GM23338 (cell line): ENCODE results near the gene KIF1C. TPM values are rescaled to one million over a fixed set of nuclear protein-coding genes. Genes with fewer than 3 reads are reported as not detected.

ENCODE experiments used
- ATAC-seq: fragments of 200-7000 bp; cut with Tn5 transposase; 3 replicates; pipeline ENCODE4 v1.9.1; 2020
- DNase-seq: peaks from one replicate; pipeline ENCODE4 v3.0.0-alpha.2; 2015; ENCODE audit warnings: low spot score
- H2AFZ ChIP-seq: fragments of 200-600 bp; sonication (generic); 2 replicates; pipeline ENCODE4 v1.8.0; 2016; ENCODE audit warnings: antibody characterized with exemption, mild to moderate bottlenecking, moderate library complexity
- H3F3A ChIP-seq: fragments of 200-600 bp; sonication (generic); replicated peaks from 2 replicates; pipeline ENCODE4 v1.8.0; 2017; ENCODE audit warnings: antibody characterized with exemption, mixed run types, low read depth
- H3K27ac ChIP-seq: fragments of 200-600 bp; sonication (generic); 2 replicates; pipeline ENCODE4 v1.6.1; 2016; ENCODE audit warnings: low read depth
- H3K27me3 ChIP-seq: fragments of 200-600 bp; sonication (generic); 2 replicates; pipeline ENCODE4 v1.8.0; 2016; ENCODE audit warnings: mild to moderate bottlenecking, mixed run types, moderate library complexity; ENCODE audit not compliant: insufficient read depth
- H3K36me3 ChIP-seq: fragments of 200-600 bp; sonication (generic); 2 replicates; pipeline ENCODE4 v1.8.0; 2016; ENCODE audit warnings: mild to moderate bottlenecking; ENCODE audit not compliant: insufficient read depth
- H3K4me1 ChIP-seq: fragments of 200-600 bp; sonication (generic); 2 replicates; pipeline ENCODE4 v1.8.0; 2016; ENCODE audit warnings: mild to moderate bottlenecking, moderate library complexity; ENCODE audit not compliant: insufficient read depth
- H3K4me2 ChIP-seq: fragments of 200-600 bp; sonication (generic); 2 replicates; pipeline ENCODE4 v1.7.1; 2017; ENCODE audit warnings: mixed run types
- H3K4me3 ChIP-seq: fragments of 200-600 bp; sonication (generic); 2 replicates; pipeline ENCODE4 v1.6.1; 2016; ENCODE audit warnings: mixed run types
- H3K79me2 ChIP-seq: fragments of 200-600 bp; sonication (generic); replicated peaks from 2 replicates; pipeline ENCODE4 v1.8.0; 2017; ENCODE audit warnings: mild to moderate bottlenecking; ENCODE audit not compliant: insufficient read depth
- H3K9me2 ChIP-seq: fragments of 200-600 bp; sonication (generic); 2 replicates; pipeline ENCODE4 v1.8.0; 2017; ENCODE audit not compliant: insufficient read depth
- H4K20me1 ChIP-seq: fragments of 200-600 bp; sonication (generic); replicated peaks from 2 replicates; pipeline ENCODE4 v1.8.0; 2017; ENCODE audit warnings: mild to moderate bottlenecking; ENCODE audit not compliant: insufficient read depth
- H3K27ac Mint-ChIP-seq: 2 replicates; pipeline ENCODE4 v1.8.0; 2020; ENCODE audit warnings: inconsistent platforms, mild to moderate bottlenecking, moderate library complexity, mixed read lengths
- H3K27me3 Mint-ChIP-seq: 3 replicates; pipeline ENCODE4 v1.8.0; 2022; ENCODE audit warnings: low read depth, mild to moderate bottlenecking, moderate library complexity, mixed read lengths, inconsistent platforms; ENCODE audit not compliant: insufficient read depth, poor library complexity
- H3K36me3 Mint-ChIP-seq: 3 replicates; pipeline ENCODE4 v1.8.0; 2021; ENCODE audit warnings: low read depth, mild to moderate bottlenecking, inconsistent platforms, moderate library complexity, mixed read lengths
- H3K4me1 Mint-ChIP-seq: 3 replicates; pipeline ENCODE4 v1.8.0; 2020; ENCODE audit warnings: mild to moderate bottlenecking, inconsistent platforms, mixed read lengths
- H3K4me3 Mint-ChIP-seq: 3 replicates; pipeline ENCODE4 v1.8.0; 2021; ENCODE audit warnings: moderate library complexity, mild to moderate bottlenecking, inconsistent platforms, mixed read lengths
- H3K9me3 Mint-ChIP-seq: 3 replicates; pipeline ENCODE4 v1.8.0; 2020; ENCODE audit warnings: moderate library complexity, mild to moderate bottlenecking, inconsistent platforms, mixed read lengths
- CREB1 ChIP-seq: fragments of 250-450 bp; sonication (Bioruptor Pico); IDR thresholded peaks from 2 replicates; pipeline ENCODE4 v1.5.0; 2020; ENCODE audit warnings: low read depth, mild to moderate bottlenecking, moderate library complexity
- CTCF ChIP-seq, 2 experiments: fragments of 200-600 bp in 1 of 2; sonication (generic) in 1 of 2; conservative IDR thresholded peaks; 2 replicates each; pipeline versions ENCODE4 v1.5.1 to v1.6.1; 2016 to 2017; ENCODE audit warnings: antibody characterized with exemption in 2 of 2, low read depth in 2 of 2, mild to moderate bottlenecking in 2 of 2, moderate library complexity in 1 of 2
- EZH2 ChIP-seq: fragments of 200-600 bp; sonication (generic); IDR thresholded peaks from one replicate; pipeline ENCODE4 v1.8.0; 2017; ENCODE audit warnings: antibody characterized with exemption, mild to moderate bottlenecking, low read depth; ENCODE audit not compliant: unreplicated experiment
- JUNB ChIP-seq: IDR thresholded peaks from one replicate; pipeline ENCODE4 v1.6.1; 2016; ENCODE audit warnings: antibody characterized with exemption; ENCODE audit not compliant: unreplicated experiment
- NANOG ChIP-seq: IDR thresholded peaks from 2 replicates; pipeline ENCODE4 v1.6.1; 2016; ENCODE audit warnings: antibody characterized with exemption, borderline replicate concordance
- POLR2AphosphoS5 ChIP-seq: IDR thresholded peaks from 2 replicates; pipeline ENCODE4 v1.6.1; 2016; ENCODE audit warnings: antibody characterized with exemption, low read depth
- ZNF114 ChIP-seq: fragments of 250-450 bp; sonication (Bioruptor Pico); IDR thresholded peaks from 2 replicates; pipeline ENCODE4 v1.5.0; 2020; ENCODE audit warnings: mild to moderate bottlenecking, moderate library complexity
- ZNF331 ChIP-seq: fragments of 250-450 bp; sonication (Bioruptor Pico); IDR thresholded peaks from 2 replicates; pipeline ENCODE4 v1.5.0; 2020; ENCODE audit warnings: low read depth, mild to moderate bottlenecking, moderate library complexity
- polyA plus RNA-seq: library from polyadenylated mRNA; unstranded; fragments of >200 nt; fragmentation: Nextera tagmentation; extraction: Ambion mirVana; gene quantifications from 2 replicates; pipeline ENCODE4 v1.2.1, GENCODE V29; 2016
- total RNA-seq: library from RNA; depleted of rRNA; stranded (reverse); fragments of >200 nt; shearing (Covaris generic); gene quantifications from 2 replicates; pipeline ENCODE4 v1.2.3, GENCODE V29; 2014
- TF ChIP-seq, protein P1 (sequence below): IDR thresholded peaks from one replicate; pipeline ENCODE4 v1.6.1; 2018; ENCODE audit warnings: antibody characterized with exemption; ENCODE audit not compliant: unreplicated experiment

The KIF1C gene
- total and polyA plus RNA-seq, 2 experiments from 2014 or later: 13.5 to 61.4 TPM

DNA sequence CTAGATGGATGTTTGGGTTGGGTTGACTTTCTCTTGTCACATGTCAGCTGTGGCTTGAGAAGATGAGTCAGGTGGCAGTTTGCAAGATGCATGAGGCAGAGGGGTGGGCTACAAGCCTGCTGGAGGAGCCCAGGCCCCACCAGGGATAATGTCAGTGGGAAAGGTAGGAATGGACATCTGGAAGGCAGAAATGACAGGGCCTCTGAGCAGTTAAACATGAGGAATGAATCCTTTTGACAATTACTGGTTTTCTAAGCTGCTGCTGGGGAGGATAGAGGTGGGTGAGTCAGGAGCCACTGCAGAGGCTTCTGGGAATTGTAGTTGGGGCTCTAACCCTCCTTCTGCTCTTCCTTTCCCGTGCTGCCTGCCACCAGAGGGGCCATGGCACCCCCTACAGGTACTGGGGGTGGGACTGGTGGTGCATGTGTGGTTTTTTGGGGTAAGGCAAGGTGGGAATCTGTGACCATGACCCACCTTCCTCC, 21.8 kb downstream of the KIF1C start:
- Histone ChIP-seq H3K27me3 (no peaks in the 10 kb centered on the region), H3K27ac (no peak overlapping the region), H3K36me3 (peaks cover 17% of the 10 kb centered on the region), H3F3A (no peaks in the 10 kb centered on the region), H3K4me3 (no peak overlapping the region), H3K9me2 (no peaks in the 10 kb centered on the region), H3K4me1 (no peaks in the 10 kb centered on the region), H3K79me2 (no peaks in the 10 kb centered on the region), H2AFZ (no peak overlapping the region), H3K4me2 (no peak overlapping the region), H4K20me1 (peaks cover 6% of the 10 kb centered on the region; the same call in 1 of the 2 replicates)
- no peaks in the 10 kb centered on the region for H3K4me1 Mint-ChIP-seq
- TF ChIP-seq POLR2AphosphoS5 (no peak), CTCF (conservative IDR thresholded peaks at IDR 0.05; ENCODE audit: low read depth in 2 of 2) (peak; percentile 25 to 69; a peak in 3 of 4 replicates)
- no peak overlapping the region for H3K27ac Mint-ChIP-seq
- peak; percentile 42 for DNase-seq
- peaks cover 2% of the 10 kb centered on the region for H3K27me3 Mint-ChIP-seq
- ATAC-seq: peak; percentile 91
- H3K9me3 Mint-ChIP-seq: no peaks in the 10 kb centered on the region
- H3K4me3 Mint-ChIP-seq: no peak overlapping the region
- H3K36me3 Mint-ChIP-seq: peaks cover 59% of the 10 kb centered on the region

DNA sequence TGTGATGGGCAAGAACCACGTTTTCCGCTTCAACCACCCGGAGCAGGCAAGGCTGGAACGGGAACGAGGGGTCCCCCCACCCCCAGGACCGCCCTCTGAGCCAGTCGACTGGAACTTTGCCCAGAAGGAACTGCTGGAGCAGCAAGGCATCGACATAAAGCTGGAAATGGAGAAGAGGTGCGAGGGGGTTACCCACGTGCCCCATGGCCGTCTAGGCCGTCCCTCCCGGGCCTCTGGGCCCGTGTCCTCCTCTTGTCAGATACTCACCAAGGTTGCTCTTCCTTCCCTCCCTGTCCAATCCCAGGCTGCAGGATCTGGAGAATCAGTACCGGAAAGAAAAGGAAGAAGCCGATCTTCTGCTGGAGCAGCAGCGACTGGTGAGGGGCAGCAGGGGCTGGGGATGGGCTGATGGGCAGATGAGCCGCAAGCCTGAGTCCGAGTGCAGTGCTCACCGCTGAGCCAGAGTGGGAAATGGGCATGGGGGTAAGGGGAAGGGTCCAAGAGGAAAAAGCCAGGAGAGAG, 22.8 kb downstream of the KIF1C start:
- no peaks in the 10 kb centered on the region for H3K79me2 ChIP-seq
- peaks cover 12% of the 10 kb centered on the region for H3K36me3 ChIP-seq
- H3K4me2 ChIP-seq: no peak overlapping the region
- DNase-seq (no peak), ATAC-seq (no peak)
- no peaks in the 10 kb centered on the region for H3K9me2 ChIP-seq
- H3K4me3 ChIP-seq: no peak overlapping the region
- no peaks in the 10 kb centered on the region for H3K27me3 ChIP-seq
- no peak overlapping the region for H3K27ac ChIP-seq
- TF ChIP-seq ZNF114 (no peak), NANOG (no peak), EZH2 (no peak), CREB1 (CRISPR knock-in tag) (no peak)
- H2AFZ ChIP-seq: no peak overlapping the region
- H3K4me1 ChIP-seq: no peaks in the 10 kb centered on the region
- Mint-ChIP-seq H3K4me1 (no peaks in the 10 kb centered on the region), H3K27me3 (peaks cover 2% of the 10 kb centered on the region), H3K27ac (no peak overlapping the region), H3K9me3 (no peaks in the 10 kb centered on the region), H3K4me3 (no peak overlapping the region), H3K36me3 (peaks cover 53% of the 10 kb centered on the region)
- no peaks in the 10 kb centered on the region for H3F3A ChIP-seq
- peaks cover 6% of the 10 kb centered on the region; the same call in 1 of the 2 replicates for H4K20me1 ChIP-seq

GRCh38 chr17:5022171-5022711, 24.5 kb downstream of the KIF1C start:
- ATAC-seq (no peak), DNase-seq (no peak)
- Histone ChIP-seq H2AFZ (no peak overlapping the region), H3K27ac (no peak overlapping the region), H3K4me2 (no peak overlapping the region), H3F3A (no peaks in the 10 kb centered on the region), H3K27me3 (no peaks in the 10 kb centered on the region), H4K20me1 (peaks cover 6% of the 10 kb centered on the region; the same call in 1 of the 2 replicates), H3K36me3 (peaks cover 4% of the 10 kb centered on the region; the same call in 1 of the 2 replicates), H3K9me2 (no peaks in the 10 kb centered on the region), H3K4me3 (no peak overlapping the region), H3K79me2 (no peaks in the 10 kb centered on the region), H3K4me1 (no peaks in the 10 kb centered on the region)
- Mint-ChIP-seq H3K4me3 (no peak overlapping the region), H3K4me1 (no peaks in the 10 kb centered on the region), H3K27me3 (peaks cover 2% of the 10 kb centered on the region), H3K27ac (peak overlapping the region; percentile 67; the same call in 1 of the 2 replicates), H3K9me3 (no peaks in the 10 kb centered on the region), H3K36me3 (peaks cover 46% of the 10 kb centered on the region)
- no peak for TF ChIP-seq ZNF331 (CRISPR knock-in tag)
- TF ChIP-seq, protein P1, sequence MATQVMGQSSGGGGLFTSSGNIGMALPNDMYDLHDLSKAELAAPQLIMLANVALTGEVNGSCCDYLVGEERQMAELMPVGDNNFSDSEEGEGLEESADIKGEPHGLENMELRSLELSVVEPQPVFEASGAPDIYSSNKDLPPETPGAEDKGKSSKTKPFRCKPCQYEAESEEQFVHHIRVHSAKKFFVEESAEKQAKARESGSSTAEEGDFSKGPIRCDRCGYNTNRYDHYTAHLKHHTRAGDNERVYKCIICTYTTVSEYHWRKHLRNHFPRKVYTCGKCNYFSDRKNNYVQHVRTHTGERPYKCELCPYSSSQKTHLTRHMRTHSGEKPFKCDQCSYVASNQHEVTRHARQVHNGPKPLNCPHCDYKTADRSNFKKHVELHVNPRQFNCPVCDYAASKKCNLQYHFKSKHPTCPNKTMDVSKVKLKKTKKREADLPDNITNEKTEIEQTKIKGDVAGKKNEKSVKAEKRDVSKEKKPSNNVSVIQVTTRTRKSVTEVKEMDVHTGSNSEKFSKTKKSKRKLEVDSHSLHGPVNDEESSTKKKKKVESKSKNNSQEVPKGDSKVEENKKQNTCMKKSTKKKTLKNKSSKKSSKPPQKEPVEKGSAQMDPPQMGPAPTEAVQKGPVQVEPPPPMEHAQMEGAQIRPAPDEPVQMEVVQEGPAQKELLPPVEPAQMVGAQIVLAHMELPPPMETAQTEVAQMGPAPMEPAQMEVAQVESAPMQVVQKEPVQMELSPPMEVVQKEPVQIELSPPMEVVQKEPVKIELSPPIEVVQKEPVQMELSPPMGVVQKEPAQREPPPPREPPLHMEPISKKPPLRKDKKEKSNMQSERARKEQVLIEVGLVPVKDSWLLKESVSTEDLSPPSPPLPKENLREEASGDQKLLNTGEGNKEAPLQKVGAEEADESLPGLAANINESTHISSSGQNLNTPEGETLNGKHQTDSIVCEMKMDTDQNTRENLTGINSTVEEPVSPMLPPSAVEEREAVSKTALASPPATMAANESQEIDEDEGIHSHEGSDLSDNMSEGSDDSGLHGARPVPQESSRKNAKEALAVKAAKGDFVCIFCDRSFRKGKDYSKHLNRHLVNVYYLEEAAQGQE: no peak
- TF ChIP-seq ZNF114: no peak
- TF ChIP-seq POLR2AphosphoS5: no peak
- no peak for TF ChIP-seq JUNB
